H1 (cell line): ENCODE results near the gene STK32A. TPM values are rescaled to one million over a fixed set of nuclear protein-coding genes. Genes with fewer than 3 reads are reported as not detected.

Source experiments
- CTCF ChIA-PET: fragments of 300-600 bp; sonication (Branson Sonifier 250); formaldehyde crosslinking; loops from one replicate; lab custom pipeline; 2021; ENCODE audit not compliant: partially characterized antibody; lab: Charles Lee
- POLR2A ChIA-PET: fragments of 300-600 bp; sonication (Branson Sonifier 250); formaldehyde crosslinking; loops from one replicate; lab custom pipeline; 2021; ENCODE audit warnings: inconsistent platforms; ENCODE audit not compliant: partially characterized antibody; lab: Charles Lee
- DNase-seq, 2 experiments: peaks; one replicate each; pipeline versions ENCODE4 v3.0.0 to v3.0.0-alpha.2; 2010 to 2022; ENCODE audit warnings: low spot score in 2 of 2, low read depth in 1 of 2, mixed read lengths in 1 of 2
- FAIRE-seq: peaks from 2 replicates; lab custom pipeline; 2011; peaks lifted over from hg19 to GRCh38; lab: Jason Lieb, UNC
- H2AFZ ChIP-seq: 2 replicates; pipeline ENCODE4 v1.8.1; 2012; ENCODE audit warnings: low read length, inconsistent platforms
- H2AK5ac ChIP-seq: 2 replicates; pipeline ENCODE4 v1.6.1; 2013; ENCODE audit warnings: low read depth, low read length
- H2BK120ac ChIP-seq: replicated peaks from 2 replicates; pipeline ENCODE3; 2013; ENCODE audit warnings: low read depth, low read length, inconsistent platforms
- H2BK12ac ChIP-seq: 2 replicates; pipeline ENCODE4 v1.6.1; 2013; ENCODE audit warnings: low read depth, low read length
- H2BK15ac ChIP-seq: 2 replicates; pipeline ENCODE4 v1.6.1; 2013; ENCODE audit warnings: low read length
- H2BK20ac ChIP-seq: 2 replicates; pipeline ENCODE4 v1.6.1; 2013; ENCODE audit warnings: low read length
- H2BK5ac ChIP-seq: 2 replicates; pipeline ENCODE4 v1.6.1; 2013; ENCODE audit warnings: low read depth, low read length
- H3K14ac ChIP-seq: 2 replicates; pipeline ENCODE4 v1.6.1; 2013; ENCODE audit warnings: inconsistent platforms; ENCODE audit not compliant: insufficient read length
- H3K18ac ChIP-seq: 2 replicates; pipeline ENCODE4 v1.6.1; 2013; ENCODE audit warnings: low read length; ENCODE audit errors: extremely low read depth
- H3K23ac ChIP-seq: 2 replicates; pipeline ENCODE4 v1.6.1; 2013; ENCODE audit warnings: inconsistent platforms; ENCODE audit not compliant: insufficient read length
- H3K23me2 ChIP-seq: 2 replicates; pipeline ENCODE4 v1.6.1; 2013; ENCODE audit warnings: low read depth, low read length
- H3K27ac ChIP-seq: 2 replicates; pipeline ENCODE4 v1.6.1; 2011; ENCODE audit warnings: low read depth, low read length, inconsistent platforms
- H3K27me3 ChIP-seq, 4 experiments: replicated peaks in 1 of 4; 1 replicate in 1 of 4; 2 replicates in 3 of 4; pipeline versions ENCODE4 v1.6.1 to v1.8.1; 2011 to 2013; ENCODE audit warnings: low read length in 3 of 4, mild to moderate bottlenecking in 3 of 4, inconsistent platforms in 2 of 4, mixed read lengths in 2 of 4, moderate library complexity in 1 of 4; ENCODE audit not compliant: control insufficient read depth in 3 of 4, insufficient read depth in 3 of 4; ENCODE audit errors: extremely low read depth in 1 of 4
- H3K36me3 ChIP-seq, 4 experiments: 2 replicates each; pipeline versions ENCODE4 v1.6.1 to v1.8.1; 2011 to 2013; ENCODE audit warnings: mild to moderate bottlenecking in 4 of 4, low read length in 3 of 4, moderate library complexity in 2 of 4, control low read depth in 1 of 4, inconsistent platforms in 1 of 4; ENCODE audit not compliant: insufficient read depth in 4 of 4, control insufficient read depth in 2 of 4
- H3K4ac ChIP-seq: replicated peaks from 2 replicates; pipeline ENCODE3; 2013; ENCODE audit warnings: low read length, low read depth, mixed read lengths, inconsistent platforms; ENCODE audit not compliant: insufficient read length
- H3K4me1 ChIP-seq, 4 experiments: replicated peaks in 1 of 4; 1 replicate in 1 of 4; 2 replicates in 3 of 4; pipeline versions ENCODE4 v1.6.1 to v1.8.1; 2011 to 2013; ENCODE audit warnings: low read length in 3 of 4, inconsistent platforms in 2 of 4, mixed read lengths in 1 of 4; ENCODE audit not compliant: insufficient read depth in 4 of 4, control insufficient read depth in 3 of 4
- H3K4me2 ChIP-seq, 2 experiments: 2 replicates each; pipeline versions ENCODE4 v1.6.1 to v1.8.1; 2011 to 2013; ENCODE audit warnings: low read depth in 2 of 2, low read length in 2 of 2, control low read depth in 1 of 2, inconsistent platforms in 1 of 2, mild to moderate bottlenecking in 1 of 2; ENCODE audit not compliant: insufficient read depth in 1 of 2
- H3K4me3 ChIP-seq, 4 experiments: fragments of 200-600, 300-600 bp in 1 of 4; sonication (generic), shearing (Covaris generic), sonication (Bioruptor Twin) in 1 of 4; 2 replicates each; pipeline versions ENCODE4 v1.5.1 to v1.8.1; 2011 to 2016; ENCODE audit warnings: low read length in 4 of 4, low read depth in 3 of 4, control low read depth in 2 of 4, inconsistent platforms in 2 of 4, mild to moderate bottlenecking in 2 of 4, mixed read lengths in 1 of 4, moderate library complexity in 1 of 4; ENCODE audit not compliant: insufficient read depth in 2 of 4; ENCODE audit errors: extremely low read depth in 1 of 4
- H3K56ac ChIP-seq: replicated peaks from 2 replicates; pipeline ENCODE3; 2013; ENCODE audit warnings: low read depth, mild to moderate bottlenecking, mixed read lengths, low read length, inconsistent platforms; ENCODE audit not compliant: insufficient read length
- H3K79me1 ChIP-seq: 2 replicates; pipeline ENCODE4 v1.6.1; 2013; ENCODE audit warnings: low read depth, low read length, control low read depth
- H3K79me2 ChIP-seq, 2 experiments: 2 replicates each; pipeline versions ENCODE4 v1.6.1 to v1.8.1; 2012 to 2013; ENCODE audit warnings: low read length in 2 of 2, mild to moderate bottlenecking in 2 of 2, inconsistent platforms in 1 of 2; ENCODE audit not compliant: insufficient read depth in 2 of 2, control insufficient read depth in 1 of 2
- H3K9ac ChIP-seq, 4 experiments: replicated peaks in 1 of 4; 1 replicate in 1 of 4; 2 replicates in 3 of 4; pipeline versions ENCODE4 v1.6.1 to v1.8.1; 2011 to 2013; ENCODE audit warnings: low read depth in 3 of 4, low read length in 3 of 4, control low read depth in 2 of 4, mild to moderate bottlenecking in 2 of 4, moderate library complexity in 2 of 4, inconsistent platforms in 1 of 4; ENCODE audit errors: extremely low read depth in 1 of 4
- H3K9me3 ChIP-seq, 2 experiments: 2 replicates each; pipeline versions ENCODE4 v1.6.1 to v1.8.1; 2012 to 2013; ENCODE audit warnings: mild to moderate bottlenecking in 2 of 2, moderate library complexity in 2 of 2, control low read depth in 1 of 2, inconsistent platforms in 1 of 2, low read depth in 1 of 2, low read length in 1 of 2, mixed read lengths in 1 of 2; ENCODE audit not compliant: insufficient read depth in 2 of 2
- H4K20me1 ChIP-seq, 2 experiments: replicated peaks in 1 of 2; 2 replicates each; pipeline versions ENCODE3 to v1.8.1; 2011 to 2013; ENCODE audit warnings: inconsistent platforms in 2 of 2, low read length in 2 of 2, mild to moderate bottlenecking in 1 of 2; ENCODE audit not compliant: insufficient read depth in 2 of 2, control insufficient read depth in 1 of 2
- H4K5ac ChIP-seq: 2 replicates; pipeline ENCODE4 v1.6.1; 2013; ENCODE audit warnings: low read length, low read depth, mixed read lengths, inconsistent platforms; ENCODE audit not compliant: insufficient read length
- H4K8ac ChIP-seq: 2 replicates; pipeline ENCODE4 v1.8.0; 2013; ENCODE audit warnings: mild to moderate bottlenecking, moderate library complexity, low read length, inconsistent platforms; ENCODE audit not compliant: insufficient read depth; ENCODE audit errors: extremely low read depth
- H4K91ac ChIP-seq: replicated peaks from 2 replicates; pipeline ENCODE3; 2013; ENCODE audit warnings: low read length, mixed read lengths, inconsistent platforms; ENCODE audit not compliant: insufficient read length
- GTF2F1 ChIP-seq: IDR thresholded peaks from 2 replicates; pipeline ENCODE4 v1.6.1; 2012; ENCODE audit warnings: low read depth, low read length, improper control_type of control experiment, borderline replicate concordance
- KDM1A ChIP-seq: fragments of 200-600, 300-600 bp; sonication (generic); IDR thresholded peaks from 2 replicates; pipeline ENCODE4 v1.7.1; 2016; ENCODE audit warnings: mild to moderate bottlenecking, low read length, borderline replicate concordance
- polyA plus RNA-seq, 7 experiments: library from polyadenylated mRNA; depleted of rRNA in 3 of 7; stranded (reverse) in 5 of 7; unstranded in 2 of 7; fragments of >200 nt in 5 of 7; fragments of 200-250 nt in 2 of 7; gene quantifications; 1 replicate in 5 of 7; 2 replicates in 1 of 7; 4 replicates in 1 of 7; pipeline versions ENCODE4 v1.2.1 to v1.2.3, GENCODE V29; 2011 to 2013; ENCODE audit warnings: missing spikeins in 2 of 7, mixed read lengths in 2 of 7
- total RNA-seq: library from RNA; stranded (reverse); fragmentation: NEBNext Ultra II Directional; extraction: Animal tissue kit (Norgen Biotek cat#: 25700); gene quantifications from 2 replicates; pipeline ENCODE4 v1.2.1, GENCODE V29; 2021

The STK32A gene
- total and polyA plus RNA-seq, 2 of the 8 experiments (the other 6 are each of a cell fraction or from before 2014, with no cell fraction given) = 1.3 to 2.5 TPM

DNA sequence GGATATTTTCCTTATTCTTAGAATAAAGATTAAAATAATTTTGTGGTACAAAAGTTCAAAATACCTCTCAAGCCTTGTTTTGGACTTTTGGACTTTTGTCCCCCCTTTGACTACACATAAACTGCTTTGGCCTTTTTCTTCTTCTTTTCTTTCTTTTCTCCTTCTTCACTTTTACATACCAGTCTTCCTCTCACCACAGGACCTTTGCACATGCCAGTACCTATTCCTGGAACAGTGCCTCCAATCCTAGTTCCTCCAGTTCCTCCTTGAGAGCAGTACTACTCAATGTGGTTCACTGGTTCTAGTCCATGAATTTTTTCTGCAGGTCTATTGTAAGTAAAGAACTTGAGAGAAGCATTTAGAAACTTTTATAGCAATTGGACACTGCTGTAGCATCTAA lies 136.5 kb downstream of the STK32A start:
- no peak overlapping the region for H4K5ac ChIP-seq
- H4K8ac ChIP-seq = no peak overlapping the region
- no peak overlapping the region for H2BK15ac ChIP-seq
- no peaks in the 10 kb centered on the region for H3K9me3 ChIP-seq
- H2AFZ ChIP-seq = no peak overlapping the region
- no peak overlapping the region for H3K9ac ChIP-seq
- H4K91ac ChIP-seq = no peak overlapping the region
- no peaks in the 10 kb centered on the region for H3K23me2 ChIP-seq
- DNase-seq (no peak), FAIRE-seq (no peak)
- H3K4me3 ChIP-seq = no peak overlapping the region
- H4K20me1 ChIP-seq = no peaks in the 10 kb centered on the region
- H3K14ac ChIP-seq = no peak overlapping the region
- H3K4me2 ChIP-seq = no peak overlapping the region
- H2BK120ac ChIP-seq = no peak overlapping the region
- no peaks in the 10 kb centered on the region for H3K36me3 ChIP-seq
- H2BK5ac ChIP-seq = no peak overlapping the region
- peaks cover 0 to 2% (median 0%) of the 10 kb centered on the region in 4 experiments; a peak in 1 of 7 replicates for H3K4me1 ChIP-seq
- no peak overlapping the region for H3K18ac ChIP-seq
- no peak overlapping the region for H3K27ac ChIP-seq
- H3K79me2 ChIP-seq = no peaks in the 10 kb centered on the region
- TF ChIP-seq GTF2F1 (no peak), KDM1A (peak; percentile 63; the same call in 1 of the 2 replicates)
- no peak overlapping the region for H2BK12ac ChIP-seq
- POLR2A ChIA-PET = no interaction called here
- H3K23ac ChIP-seq = no peak overlapping the region
- CTCF ChIA-PET = interaction anchor here (0.6 to 7.0 kb wide), 9 partner anchors 16 to 838 kb away, joined by 3 to 94 read pairs (median 5); no protein-coding TSS in a partner anchor
- H3K27me3 ChIP-seq = no peaks in the 10 kb centered on the region
- no peaks in the 10 kb centered on the region for H3K79me1 ChIP-seq
- H3K56ac ChIP-seq = no peak overlapping the region
- no peak overlapping the region for H2AK5ac ChIP-seq
- H2BK20ac ChIP-seq = no peak overlapping the region
- H3K4ac ChIP-seq = no peak overlapping the region
